ENCODE data around the gene CYP4B1. TPM values are rescaled to one million over a fixed set of nuclear protein-coding genes. Genes with fewer than 3 reads are reported as not detected.
"Not testable (repeated sequence)": the region's sequence is repeated elsewhere in the genome, so short reads cannot be mapped to it uniquely, and the experiment has no call there.

Gene CYP4B1
- total RNA-seq: not detected

GRCh38 chr1:46798810-46799209, at the start of gene CYP4B1:
CYP4B1 (plus strand) TSS chr1:46799046; CDS start chr1:46799082, 36 bp downstream.
- no peak within 1 kb of the TSS for H3K4me3 ChIP-seq (ENCODE audit: low read length)
- no peaks in the 10 kb centered on the region for H3K27me3 ChIP-seq (ENCODE audit: insufficient read depth, low read length)
- no peaks in the 10 kb centered on the region for H3K9me3 ChIP-seq (ENCODE audit: low read depth, low read length)
- no peaks in the 10 kb centered on the region for H3K4me1 ChIP-seq (ENCODE audit: insufficient read depth, low read length)

- H3K4me1 ChIP-seq (ENCODE audit: insufficient read depth, low read length): no peaks in the 10 kb centered on the region
- H3K27me3 ChIP-seq (ENCODE audit: insufficient read depth, low read length): peaks cover 8% of the 10 kb centered on the region
- H3K4me3 ChIP-seq (ENCODE audit: low read length): no peak overlapping the region
- no peaks in the 10 kb centered on the region for H3K9me3 ChIP-seq (ENCODE audit: low read depth, low read length)
These were observed 49.4 kb upstream of the CYP4B1 start for GRCh38 chr1:46749404-46749803.

GRCh38 chr1:46749921-46750404, 48.9 kb upstream of the CYP4B1 start:
- no peak overlapping the region for H3K4me3 ChIP-seq (ENCODE audit: low read length)
- H3K9me3 ChIP-seq (ENCODE audit: low read depth, low read length): no peaks in the 10 kb centered on the region
- no peaks in the 10 kb centered on the region for H3K4me1 ChIP-seq (ENCODE audit: insufficient read depth, low read length)
- peaks cover 4% of the 10 kb centered on the region for H3K27me3 ChIP-seq (ENCODE audit: insufficient read depth, low read length)

- H3K4me1 ChIP-seq (ENCODE audit: insufficient read depth, low read length): no peaks in the 10 kb centered on the region
- H3K27me3 ChIP-seq (ENCODE audit: insufficient read depth, low read length): no peaks in the 10 kb centered on the region
- H3K9me3 ChIP-seq (ENCODE audit: low read depth, low read length): no peaks in the 10 kb centered on the region
- no peak overlapping the region for H3K4me3 ChIP-seq (ENCODE audit: low read length)
These were observed 44.9 kb upstream of the CYP4B1 start for GRCh38 chr1:46753985-46754384.

GRCh38 chr1:46754707-46755106, 44.1 kb upstream of the CYP4B1 start:
- H3K9me3 ChIP-seq (ENCODE audit: low read depth, low read length); H3K4me3 ChIP-seq (ENCODE audit: low read length); H3K27me3 ChIP-seq (ENCODE audit: insufficient read depth, low read length); H3K4me1 ChIP-seq (ENCODE audit: insufficient read depth, low read length): not testable (repeated sequence)

- Histone ChIP-seq H3K27me3 (ENCODE audit: insufficient read depth, low read length) (peaks cover under 1% of the 10 kb centered on the region), H3K4me1 (ENCODE audit: insufficient read depth, low read length) (no peaks in the 10 kb centered on the region), H3K9me3 (ENCODE audit: low read depth, low read length) (no peaks in the 10 kb centered on the region), H3K4me3 (ENCODE audit: low read length) (no peak overlapping the region)
These were observed 43.7 kb upstream of the CYP4B1 start for GRCh38 chr1:46755121-46755520.

- H3K4me3 ChIP-seq (ENCODE audit: low read length): no peak overlapping the region
- no peaks in the 10 kb centered on the region for H3K4me1 ChIP-seq (ENCODE audit: insufficient read depth, low read length)
- peaks cover 6% of the 10 kb centered on the region for H3K27me3 ChIP-seq (ENCODE audit: insufficient read depth, low read length)
- no peaks in the 10 kb centered on the region for H3K9me3 ChIP-seq (ENCODE audit: low read depth, low read length)
These were observed 41.4 kb upstream of the CYP4B1 start for GRCh38 chr1:46757247-46757955.

GRCh38 chr1:46757956-46758528, 40.8 kb upstream of the CYP4B1 start:
- Histone ChIP-seq H3K9me3 (ENCODE audit: low read depth, low read length) (no peaks in the 10 kb centered on the region), H3K4me1 (ENCODE audit: insufficient read depth, low read length) (no peaks in the 10 kb centered on the region), H3K27me3 (ENCODE audit: insufficient read depth, low read length) (peaks cover 6% of the 10 kb centered on the region), H3K4me3 (ENCODE audit: low read length) (no peak overlapping the region)

- H3K9me3 ChIP-seq (ENCODE audit: low read depth, low read length): no peaks in the 10 kb centered on the region
- no peaks in the 10 kb centered on the region for H3K4me1 ChIP-seq (ENCODE audit: insufficient read depth, low read length)
- H3K27me3 ChIP-seq (ENCODE audit: insufficient read depth, low read length): peaks cover 6% of the 10 kb centered on the region
- H3K4me3 ChIP-seq (ENCODE audit: low read length): no peak overlapping the region
These were observed 38.2 kb upstream of the CYP4B1 start for GRCh38 chr1:46760558-46761166.

GRCh38 chr1:46761740-46762139, 37.1 kb upstream of the CYP4B1 start:
- H3K9me3 ChIP-seq (ENCODE audit: low read depth, low read length): no peaks in the 10 kb centered on the region
- no peak overlapping the region for H3K4me3 ChIP-seq (ENCODE audit: low read length)
- peaks cover 6% of the 10 kb centered on the region for H3K27me3 ChIP-seq (ENCODE audit: insufficient read depth, low read length)
- H3K4me1 ChIP-seq (ENCODE audit: insufficient read depth, low read length): no peaks in the 10 kb centered on the region

- Histone ChIP-seq H3K4me3 (ENCODE audit: low read length) (no peak overlapping the region), H3K4me1 (ENCODE audit: insufficient read depth, low read length) (no peaks in the 10 kb centered on the region), H3K9me3 (ENCODE audit: low read depth, low read length) (no peaks in the 10 kb centered on the region), H3K27me3 (ENCODE audit: insufficient read depth, low read length) (peaks cover 6% of the 10 kb centered on the region)
These were observed 34.4 kb upstream of the CYP4B1 start for GRCh38 chr1:46764402-46764801.

GRCh38 chr1:46767649-46768282, 31.1 kb upstream of the CYP4B1 start:
- peaks cover 12% of the 10 kb centered on the region for H3K9me3 ChIP-seq (ENCODE audit: low read depth, low read length)
- no peaks in the 10 kb centered on the region for H3K27me3 ChIP-seq (ENCODE audit: insufficient read depth, low read length)
- H3K4me1 ChIP-seq (ENCODE audit: insufficient read depth, low read length): no peaks in the 10 kb centered on the region
- H3K4me3 ChIP-seq (ENCODE audit: low read length): no peak overlapping the region

GRCh38 chr1:46768445-46768844, 30.4 kb upstream of the CYP4B1 start:
- Histone ChIP-seq H3K27me3 (ENCODE audit: insufficient read depth, low read length) (no peaks in the 10 kb centered on the region), H3K9me3 (ENCODE audit: low read depth, low read length) (peaks cover 12% of the 10 kb centered on the region), H3K4me1 (ENCODE audit: insufficient read depth, low read length) (no peaks in the 10 kb centered on the region)

GRCh38 chr1:46769028-46769740, 29.7 kb upstream of the CYP4B1 start:
- Histone ChIP-seq H3K27me3 (ENCODE audit: insufficient read depth, low read length) (no peaks in the 10 kb centered on the region), H3K9me3 (ENCODE audit: low read depth, low read length) (peaks cover 12% of the 10 kb centered on the region), H3K4me1 (ENCODE audit: insufficient read depth, low read length) (no peaks in the 10 kb centered on the region), H3K4me3 (ENCODE audit: low read length) (no peak overlapping the region)

More at GRCh38 chr1:46768445-46768844, 30.4 kb upstream of the CYP4B1 start:
- H3K4me3 ChIP-seq (ENCODE audit: low read length): no peak overlapping the region

GRCh38 chr1:46770541-46770940, 28.3 kb upstream of the CYP4B1 start:
- Histone ChIP-seq H3K9me3 (ENCODE audit: low read depth, low read length) (peaks cover 12% of the 10 kb centered on the region), H3K4me3 (ENCODE audit: low read length) (no peak overlapping the region), H3K27me3 (ENCODE audit: insufficient read depth, low read length) (no peaks in the 10 kb centered on the region), H3K4me1 (ENCODE audit: insufficient read depth, low read length) (no peaks in the 10 kb centered on the region)

Measured in mononuclear cell (primary cell).